Measurements from ENCODE around the gene C2orf15.

- TF ChIP-seq, protein P1, sequence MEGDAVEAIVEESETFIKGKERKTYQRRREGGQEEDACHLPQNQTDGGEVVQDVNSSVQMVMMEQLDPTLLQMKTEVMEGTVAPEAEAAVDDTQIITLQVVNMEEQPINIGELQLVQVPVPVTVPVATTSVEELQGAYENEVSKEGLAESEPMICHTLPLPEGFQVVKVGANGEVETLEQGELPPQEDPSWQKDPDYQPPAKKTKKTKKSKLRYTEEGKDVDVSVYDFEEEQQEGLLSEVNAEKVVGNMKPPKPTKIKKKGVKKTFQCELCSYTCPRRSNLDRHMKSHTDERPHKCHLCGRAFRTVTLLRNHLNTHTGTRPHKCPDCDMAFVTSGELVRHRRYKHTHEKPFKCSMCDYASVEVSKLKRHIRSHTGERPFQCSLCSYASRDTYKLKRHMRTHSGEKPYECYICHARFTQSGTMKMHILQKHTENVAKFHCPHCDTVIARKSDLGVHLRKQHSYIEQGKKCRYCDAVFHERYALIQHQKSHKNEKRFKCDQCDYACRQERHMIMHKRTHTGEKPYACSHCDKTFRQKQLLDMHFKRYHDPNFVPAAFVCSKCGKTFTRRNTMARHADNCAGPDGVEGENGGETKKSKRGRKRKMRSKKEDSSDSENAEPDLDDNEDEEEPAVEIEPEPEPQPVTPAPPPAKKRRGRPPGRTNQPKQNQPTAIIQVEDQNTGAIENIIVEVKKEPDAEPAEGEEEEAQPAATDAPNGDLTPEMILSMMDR (IDR thresholded peaks at IDR 0.05), result no peak
- no peak for TF ChIP-seq POLR2A (IDR thresholded peaks at IDR 0.05)
- TF ChIP-seq EP300 (IDR thresholded peaks at IDR 0.05), result no peak
- TF ChIP-seq POLR2AphosphoS5 (IDR thresholded peaks at IDR 0.05), result no peak
These were observed 30.3 kb upstream of the C2orf15 start for GRCh38 chr2:99111236-99111635.

All from sigmoid colon (tissue), 4 donors.